ENCODE measurements around the gene TMEM147. TPM values are rescaled to one million over a fixed set of nuclear protein-coding genes. Genes with fewer than 3 reads are reported as not detected.
A peak's percentile ranks its signal among the peaks of the same experiment; 100 is the strongest.

Gene TMEM147
- total and polyA plus RNA-seq, 2 of the 13 experiments (the other 11 are each of a cell fraction or from before 2014, with no cell fraction given) = 141 to 176 TPM

- peak; percentile 73; the same call in 1 of the 2 replicates for TF ChIP-seq NFKB2 (CRISPR knock-in tag; IDR thresholded peaks at IDR 0.05; ENCODE audit: borderline replicate concordance)
- peak; percentile 35 for TF ChIP-seq TEAD3 (CRISPR knock-in tag; optimal IDR thresholded peaks at IDR 0.05; ENCODE audit: borderline replicate concordance)
- TF ChIP-seq IRF1 (CRISPR knock-in tag; IDR thresholded peaks at IDR 0.05; ENCODE audit: low read depth) = no peak
- peak; percentile 59; the same call in 1 of the 2 replicates for TF ChIP-seq ZNF350 (CRISPR knock-in tag; IDR thresholded peaks at IDR 0.05; ENCODE audit: borderline replicate concordance, low read depth)
- no peak for TF ChIP-seq MTA3 (CRISPR knock-in tag; IDR thresholded peaks at IDR 0.05)
- TF ChIP-seq ZNF598 (CRISPR knock-in tag; IDR thresholded peaks at IDR 0.05; ENCODE audit: borderline replicate concordance) = peak; percentile 24; the same call in 1 of the 2 replicates
- no peak for TF ChIP-seq MBNL3 (CRISPR knock-in tag; conservative IDR thresholded peaks at IDR 0.05)
- no peak; the same call in 1 of the 2 replicates for TF ChIP-seq ZNF235 (CRISPR knock-in tag; IDR thresholded peaks at IDR 0.05; ENCODE audit: borderline replicate concordance)
- TF ChIP-seq ZNF572 (CRISPR knock-in tag; IDR thresholded peaks at IDR 0.05) = peak; percentile 45; the same call in 1 of the 2 replicates
- peak; percentile 34; the same call in 1 of the 2 replicates for TF ChIP-seq FOSL2 (CRISPR knock-in tag; IDR thresholded peaks at IDR 0.05)
- TF ChIP-seq ZMYM3 (CRISPR knock-in tag; IDR thresholded peaks at IDR 0.05) = peak; percentile 11; the same call in 1 of the 2 replicates
- peak; percentile 59; the same call in 1 of the 2 replicates for TF ChIP-seq ZNF776 (CRISPR knock-in tag; IDR thresholded peaks at IDR 0.05)
- TF ChIP-seq ZBTB10 (CRISPR knock-in tag; IDR thresholded peaks at IDR 0.05; ENCODE audit: borderline replicate concordance) = peak; percentile 58; the same call in 1 of the 2 replicates
- TF ChIP-seq ZNF563 (CRISPR knock-in tag; IDR thresholded peaks at IDR 0.05) = peak; percentile 84
- TF ChIP-seq PHF20 (CRISPR knock-in tag; IDR thresholded peaks at IDR 0.05) = peak; percentile 90
- no peak for TF ChIP-seq ZNF329 (CRISPR knock-in tag; IDR thresholded peaks at IDR 0.05; ENCODE audit: low read depth)
- peak; percentile 66 for TF ChIP-seq CBX5 (CRISPR knock-in tag; IDR thresholded peaks at IDR 0.05; ENCODE audit: borderline replicate concordance)
- no peak; the same call in 1 of the 2 replicates for TF ChIP-seq ZNF710 (CRISPR knock-in tag; IDR thresholded peaks at IDR 0.05; ENCODE audit: borderline replicate concordance)
- TF ChIP-seq IRF2 (CRISPR knock-in tag; IDR thresholded peaks at IDR 0.05) = peak; percentile 84
Measured at GRCh38 chr19:35545001-35545854, at the start of gene TMEM147 (continued).

Data from HepG2 (cell line).